ENCODE results near the gene RNF125. TPM values are rescaled to one million over a fixed set of nuclear protein-coding genes. Genes with fewer than 3 reads are reported as not detected.

RNF125 gene
- polyA plus RNA-seq, 1 of the 3 experiments (the other 2 are of a cell fraction) = 0.05 TPM

GRCh38 chr18:32011193-32011592 lies 7.4 kb upstream of the RNF125 start:
- Histone ChIP-seq H3K27me3 (ENCODE audit: insufficient read depth) (no peaks in the 10 kb centered on the region), H2AFZ (ENCODE audit: low read depth) (no peak overlapping the region), H3K36me3 (replicated peaks in 1 of 2; ENCODE audit: control insufficient read depth in 1 of 2, insufficient read depth in 2 of 2, low read length in 1 of 2) (no peaks in the 10 kb centered on the region), H3K9me3 (no peaks in the 10 kb centered on the region), H3K4me2 (no peak overlapping the region), H3K27ac (ENCODE audit: low read depth in 2 of 2, low read length in 1 of 2) (no peak overlapping the region), H4K20me1 (ENCODE audit: insufficient read depth) (no peaks in the 10 kb centered on the region), H3K9ac (no peak overlapping the region), H3K4me3 (ENCODE audit: low read depth in 2 of 2, low read length in 1 of 2) (no peak overlapping the region), H3K4me1 (ENCODE audit: control insufficient read depth in 1 of 2, insufficient read depth in 2 of 2, low read depth in 1 of 2, low read length in 1 of 2) (no peaks in the 10 kb centered on the region), H3K79me2 (ENCODE audit: insufficient read depth) (no peaks in the 10 kb centered on the region), H3F3A (replicated peaks; ENCODE audit: insufficient read depth) (no peaks in the 10 kb centered on the region), H3K9me2 (no peaks in the 10 kb centered on the region)
- DNase-seq = no peak
- 48% methylated on average over 3 of the region's 3 CpGs for WGBS (ENCODE audit: low lambda C conversion rate)
- ChIA-PET CTCF (interaction anchor here (0.8 to 1.5 kb wide), 3 partner anchors 14 to 61 kb away, joined by 3 to 4 read pairs (median 4); no protein-coding TSS in a partner anchor), POLR2A (no interaction called here)
- TF ChIP-seq POLR2AphosphoS5 (IDR thresholded peaks at IDR 0.05; ENCODE audit: low read depth, low read length) (no peak), MEF2A (IDR thresholded peaks at IDR 0.05; ENCODE audit: borderline replicate concordance, low read depth) (no peak), USF2 (IDR thresholded peaks at IDR 0.05; ENCODE audit: borderline replicate concordance, low read depth, low read length) (no peak), TAF1 (IDR thresholded peaks at IDR 0.05; ENCODE audit: borderline replicate concordance, low read depth, low read length) (no peak), NFIC (IDR thresholded peaks at IDR 0.05; ENCODE audit: borderline replicate concordance) (no peak), PBX3 (IDR thresholded peaks at IDR 0.05) (no peak), TEAD4 (IDR thresholded peaks at IDR 0.05; ENCODE audit: borderline replicate concordance, insufficient read depth) (no peak), RCOR1 (IDR thresholded peaks at IDR 0.05; ENCODE audit: low read length) (no peak), EP300 (IDR thresholded peaks at IDR 0.05; ENCODE audit: borderline replicate concordance in 1 of 2, low read depth in 1 of 2, low read length in 1 of 2) (no peak), YY1 (IDR thresholded peaks at IDR 0.05; ENCODE audit: low read depth) (no peak)
- TF ChIP-seq, protein P1, sequence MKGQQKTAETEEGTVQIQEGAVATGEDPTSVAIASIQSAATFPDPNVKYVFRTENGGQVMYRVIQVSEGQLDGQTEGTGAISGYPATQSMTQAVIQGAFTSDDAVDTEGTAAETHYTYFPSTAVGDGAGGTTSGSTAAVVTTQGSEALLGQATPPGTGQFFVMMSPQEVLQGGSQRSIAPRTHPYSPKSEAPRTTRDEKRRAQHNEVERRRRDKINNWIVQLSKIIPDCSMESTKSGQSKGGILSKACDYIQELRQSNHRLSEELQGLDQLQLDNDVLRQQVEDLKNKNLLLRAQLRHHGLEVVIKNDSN (IDR thresholded peaks at IDR 0.05; ENCODE audit: borderline replicate concordance, low read depth) = no peak

DNA sequence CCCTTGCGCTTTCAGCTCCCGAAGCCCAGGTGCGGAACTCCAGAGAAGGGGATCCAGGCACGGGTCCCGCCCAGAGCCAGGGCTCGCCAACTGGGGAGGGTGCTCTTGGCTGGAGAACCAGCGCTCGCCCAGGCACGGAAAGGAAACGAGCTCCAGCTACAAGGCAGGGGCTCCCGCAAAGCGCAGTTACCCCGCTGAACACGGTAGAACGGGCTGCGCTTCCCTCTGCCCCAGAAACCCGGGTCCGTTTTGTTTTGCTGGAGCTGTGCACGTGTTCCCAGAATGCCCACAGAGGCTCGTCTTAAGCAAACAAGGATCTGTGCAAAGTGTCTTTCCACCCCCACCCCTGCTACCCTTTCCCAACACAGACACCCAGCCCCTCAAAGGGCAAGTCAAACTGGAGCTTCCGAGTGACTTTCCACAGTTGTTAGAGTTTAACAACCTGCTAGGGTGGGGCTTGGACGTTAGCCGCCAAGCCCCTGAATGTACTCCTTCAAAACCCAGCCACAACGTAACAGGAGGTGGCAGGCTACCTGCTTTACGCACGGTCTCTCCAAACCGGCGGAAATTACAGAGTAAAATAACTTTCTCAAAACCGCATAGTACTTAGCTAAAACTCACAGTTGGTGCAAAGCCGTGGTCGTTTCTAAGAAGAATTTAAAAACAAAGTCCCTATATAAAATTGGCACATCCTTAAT lies 775 bp downstream of the RNF125 start:
- peak; percentile 64 for DNase-seq
- Histone ChIP-seq H3K79me2 (ENCODE audit: insufficient read depth) (no peaks in the 10 kb centered on the region), H3K9me2 (no peaks in the 10 kb centered on the region), H3K9me3 (no peaks in the 10 kb centered on the region), H3K4me2 (peak overlapping the region; percentile 84), H3K27me3 (ENCODE audit: insufficient read depth) (peaks cover 24% of the 10 kb centered on the region; the same call in 1 of the 2 replicates), H3K36me3 (replicated peaks in 1 of 2; ENCODE audit: control insufficient read depth in 1 of 2, insufficient read depth in 2 of 2, low read length in 1 of 2) (no peaks in the 10 kb centered on the region), H3K27ac (ENCODE audit: low read depth in 2 of 2, low read length in 1 of 2) (no peak overlapping the region), H3K4me1 (ENCODE audit: control insufficient read depth in 1 of 2, insufficient read depth in 2 of 2, low read depth in 1 of 2, low read length in 1 of 2) (peaks cover 0 to 13% of the 10 kb centered on the region in 2 experiments; a peak in 1 of 4 replicates), H3F3A (replicated peaks; ENCODE audit: insufficient read depth) (no peaks in the 10 kb centered on the region), H4K20me1 (ENCODE audit: insufficient read depth) (no peaks in the 10 kb centered on the region), H3K4me3 (ENCODE audit: low read depth in 2 of 2, low read length in 1 of 2) (peak overlapping the region; percentile 45 to 60), H3K9ac (no peak overlapping the region), H2AFZ (ENCODE audit: low read depth) (peak overlapping the region; percentile 68; the same call in 1 of the 2 replicates)
- ChIA-PET POLR2A (interaction anchor here (1.0 kb wide), 1 partner anchor 65 kb away, joined by 3 read pairs; no protein-coding TSS in a partner anchor), CTCF (interaction anchor here (0.6 to 1.4 kb wide), 2 partner anchors 23 to 42 kb away, joined by 3 to 4 read pairs; no protein-coding TSS in a partner anchor)
- 12% methylated on average over 18 of the region's 31 CpGs for WGBS (ENCODE audit: low lambda C conversion rate)
- TF ChIP-seq TAF1 (IDR thresholded peaks at IDR 0.05; ENCODE audit: borderline replicate concordance, low read depth, low read length) (no peak), PBX3 (IDR thresholded peaks at IDR 0.05) (no peak), JUND (IDR thresholded peaks at IDR 0.05) (no peak), RFX5 (IDR thresholded peaks at IDR 0.05; ENCODE audit: low read length) (no peak), MEF2A (IDR thresholded peaks at IDR 0.05; ENCODE audit: borderline replicate concordance, low read depth) (no peak), CTCF (IDR thresholded peaks at IDR 0.05) (no peak), IRF3 (IDR thresholded peaks at IDR 0.05; ENCODE audit: low read depth, low read length) (no peak), RCOR1 (IDR thresholded peaks at IDR 0.05; ENCODE audit: low read length) (no peak), POLR2AphosphoS5 (IDR thresholded peaks at IDR 0.05; ENCODE audit: low read depth, low read length) (no peak)
- TF ChIP-seq, protein P1 (IDR thresholded peaks at IDR 0.05; ENCODE audit: borderline replicate concordance, low read depth) = no peak
